ENCODE data around the gene KRT80.
A peak's percentile ranks its signal among the peaks of the same experiment; 100 is the strongest.

- peak in 1 of 2 experiments; percentile 63; a peak in 1 of 4 replicates for TF ChIP-seq REST (IDR thresholded peaks at IDR 0.05; ENCODE audit: insufficient read depth in 1 of 2, low read depth in 2 of 2, low read length in 1 of 2)
- TF ChIP-seq CTCF (IDR thresholded peaks at IDR 0.05): peak; percentile 98
These were observed 22.0 kb upstream of the KRT80 start for GRCh38 chr12:52213564-52214420.

Measured in Panc1 (cell line).